NCI-H510A (cell line): Measurements from ENCODE around the gene TFDP3.

Source experiments
- DNase-seq: peaks from one replicate; lab custom pipeline; 2025; lab: John Stamatoyannopoulos, UW

Gene TFDP3

DNA sequence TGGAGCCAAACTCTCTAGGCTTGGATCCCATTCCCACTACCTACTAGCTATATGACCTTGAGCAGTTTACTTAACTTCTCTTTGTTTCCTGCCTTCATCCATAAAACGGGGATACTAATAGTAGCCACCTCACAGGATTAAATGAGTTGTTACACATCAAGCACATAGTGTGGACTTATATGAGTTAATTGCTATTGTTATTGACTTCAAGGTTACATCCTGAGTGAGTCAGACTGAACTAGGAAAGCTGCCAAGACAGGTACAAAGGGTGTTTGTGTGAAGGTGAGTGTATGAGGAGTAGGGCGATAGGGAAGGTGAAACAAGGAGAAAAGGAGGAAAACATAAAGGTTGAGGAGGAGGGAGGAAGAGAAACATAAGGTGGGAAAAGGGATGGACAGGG is 32.2 kb downstream of the TFDP3 start:
- DNase-seq, result no peak

- DNase-seq, result no peak
These were observed 33.0 kb downstream of the TFDP3 start for GRCh38 chrX:133185119-133185518.

GRCh38 chrX:133183806-133184205 is 34.3 kb downstream of the TFDP3 start:
- no peak for DNase-seq

DNA sequence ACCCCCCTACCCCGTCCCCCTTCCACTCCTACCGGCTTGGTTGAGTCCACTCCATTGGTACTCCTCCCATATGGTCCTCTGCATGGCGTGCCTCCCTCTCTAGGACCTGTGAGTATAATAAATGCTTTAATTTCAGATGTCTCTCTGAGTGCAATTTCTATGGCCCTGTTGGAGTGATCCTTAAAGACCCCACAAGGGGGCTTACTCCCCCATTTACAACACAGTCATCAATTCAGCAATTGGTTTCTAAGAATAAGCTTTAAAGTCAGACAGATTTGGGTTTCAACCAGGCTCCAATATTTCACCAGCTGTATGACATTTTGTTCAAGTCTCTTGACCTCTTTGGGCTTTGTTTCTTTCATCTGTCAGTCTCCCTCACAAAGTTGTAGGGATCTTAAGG is 38.7 kb downstream of the TFDP3 start:
- DNase-seq, result no peak

GRCh38 chrX:133177202-133177601 is 41.0 kb downstream of the TFDP3 start:
- DNase-seq, result no peak

DNA sequence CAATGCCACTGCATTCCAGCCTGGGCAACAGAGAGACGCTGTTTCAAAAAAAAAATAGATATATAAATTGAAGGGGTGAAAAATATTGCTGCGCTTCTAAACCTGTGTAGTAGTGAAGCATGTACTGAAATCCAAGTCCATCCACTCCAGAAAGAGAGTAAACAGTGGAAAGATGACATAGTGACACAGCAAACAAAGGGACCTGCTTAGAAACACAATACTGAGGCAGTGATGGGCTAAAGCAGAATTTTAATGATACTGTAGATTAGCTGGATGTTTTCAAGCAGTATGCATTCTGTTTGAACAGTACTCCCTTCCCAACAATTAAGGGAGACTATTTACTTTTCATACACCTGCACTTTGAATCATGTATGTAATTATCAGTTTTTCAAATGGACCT is 42.5 kb downstream of the TFDP3 start:
- peak; percentile 41 for DNase-seq

DNA sequence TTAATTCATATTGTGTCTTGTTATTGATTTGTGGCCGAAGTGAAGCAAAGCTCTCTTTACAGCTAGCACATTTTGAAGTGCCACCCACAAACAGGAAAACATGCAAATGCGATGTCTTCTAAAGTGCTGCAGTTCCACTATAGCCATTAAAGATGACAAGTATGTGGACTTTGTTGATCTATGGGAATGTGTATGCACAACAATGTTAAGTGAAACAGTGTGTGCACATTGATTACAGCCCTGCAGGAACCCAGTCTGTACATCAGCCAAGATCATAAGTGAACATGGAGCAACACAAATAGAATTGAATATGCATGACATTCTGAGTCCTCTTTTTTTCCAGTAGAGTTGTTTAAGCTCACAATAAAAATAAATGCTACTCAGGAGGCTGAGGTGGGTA is 43.0 kb downstream of the TFDP3 start:
- DNase-seq, result no peak

DNA sequence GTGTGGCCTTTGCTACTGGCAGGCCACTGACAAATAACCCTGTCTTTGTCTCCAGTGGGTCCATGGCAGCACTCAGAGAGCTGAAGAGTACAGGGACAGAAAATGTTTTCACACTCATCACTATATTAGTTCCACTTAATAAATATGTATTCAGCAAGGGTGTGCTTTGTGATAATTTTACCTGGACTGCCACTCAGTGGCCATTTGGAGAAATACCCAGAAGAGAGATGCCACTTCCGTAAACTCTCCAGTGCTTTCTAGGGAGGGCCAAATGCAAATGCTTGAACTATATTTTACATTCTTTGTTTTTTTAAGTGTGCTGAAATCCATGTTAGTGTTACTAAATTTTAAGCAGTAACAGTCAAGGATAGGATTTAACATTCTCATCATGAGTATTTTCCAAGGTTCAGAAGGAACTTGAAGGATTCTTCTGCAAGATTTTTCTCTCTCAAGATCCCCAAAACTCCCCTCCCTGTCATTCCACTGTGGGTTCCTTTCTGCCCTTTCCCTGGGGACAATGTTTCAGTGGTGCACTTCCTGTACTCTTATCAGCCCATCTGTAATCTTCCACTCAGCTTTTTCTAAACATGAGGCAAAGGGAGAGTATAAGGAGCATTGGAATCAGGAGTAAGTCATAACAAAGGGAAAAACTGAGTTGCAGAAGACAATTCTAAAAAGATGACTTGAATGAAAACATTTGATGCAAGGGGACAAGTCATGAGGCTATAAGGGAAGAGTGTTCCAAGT is 46.0 kb downstream of the TFDP3 start:
- DNase-seq, result no peak
